Large intestine (tissue), 3 donors: ENCODE data around the gene FAM78B. TPM values are rescaled to one million over a fixed set of nuclear protein-coding genes. Genes with fewer than 3 reads are reported as not detected.

Source experiments
- DNase-seq, 2 donors: peaks; one replicate each; pipeline versions ENCODE4 v3.0.0 to v3.0.0-alpha.2; 2013
- H3K27ac ChIP-seq: one replicate; pipeline ENCODE4 v1.5.1; 2013; ENCODE audit warnings: low read length
- H3K27me3 ChIP-seq: 2 replicates; pipeline ENCODE4 v1.6.1; 2013; ENCODE audit warnings: low read length; ENCODE audit not compliant: control insufficient read depth, insufficient read depth
- H3K36me3 ChIP-seq: 2 replicates; pipeline ENCODE4 v1.6.1; 2013; ENCODE audit warnings: low read length; ENCODE audit not compliant: control insufficient read depth, insufficient read depth
- H3K4me1 ChIP-seq: one replicate; pipeline ENCODE4 v1.6.1; 2013; ENCODE audit warnings: low read length; ENCODE audit not compliant: control insufficient read depth, insufficient read depth
- H3K4me3 ChIP-seq: one replicate; pipeline ENCODE4 v1.5.1; 2013; ENCODE audit warnings: low read length
- H3K9me3 ChIP-seq: one replicate; pipeline ENCODE4 v1.6.1; 2013; ENCODE audit warnings: mild to moderate bottlenecking, low read depth, low read length, moderate library complexity; ENCODE audit not compliant: control insufficient read depth
- WGBS: methylation state at CpG from one replicate; pipeline ENCODE4 v1.1.5; 2013; ENCODE audit warnings: low lambda C conversion rate; ENCODE audit not compliant: insufficient coverage; 5-methylcytosine and 5-hydroxymethylcytosine counted together
- polyA plus RNA-seq: library from polyadenylated mRNA; unstranded; fragments of 120-200 nt; gene quantifications from one replicate; pipeline ENCODE4 v1.2.1, GENCODE V29; 2013

FAM78B gene
- polyA plus RNA-seq, 1 donor, result 3.5 TPM

- 60% methylated on average over 1 of the region's 1 CpG for WGBS
Measured at GRCh38 chr1:166127003-166127402, 39.8 kb downstream of the FAM78B start.

DNA sequence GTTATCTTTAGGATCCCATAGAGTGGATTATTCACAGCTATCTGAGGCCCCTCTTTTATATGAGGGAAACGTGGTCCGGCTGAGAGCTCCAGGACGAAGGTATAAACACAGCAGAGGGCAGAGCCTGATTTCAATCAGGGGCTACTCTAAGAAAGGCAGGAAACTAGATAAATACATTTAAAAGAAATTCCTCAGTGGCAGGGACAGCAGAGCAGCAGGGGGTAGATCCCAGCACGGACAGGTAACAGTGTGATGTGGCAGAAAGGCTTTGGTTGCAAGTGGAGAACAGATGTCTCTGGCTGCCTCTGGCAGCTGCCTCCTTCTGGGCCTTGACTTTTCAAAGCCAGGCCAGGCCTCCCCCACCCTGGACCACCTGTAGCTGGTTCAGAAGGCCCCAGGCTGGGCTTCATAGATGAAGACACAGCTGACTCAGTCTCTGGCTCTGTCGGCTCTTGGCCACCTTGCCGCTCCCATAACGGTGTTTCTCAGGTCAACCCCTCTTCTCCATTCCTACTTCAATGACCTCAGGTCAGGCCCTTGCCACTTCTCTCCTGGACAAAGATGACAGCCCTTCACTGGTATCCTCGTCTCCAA, 43.8 kb downstream of the FAM78B start:
- Histone ChIP-seq H3K36me3 (no peaks in the 10 kb centered on the region), H3K4me3 (no peak overlapping the region), H3K27me3 (no peaks in the 10 kb centered on the region), H3K27ac (no peak overlapping the region), H3K4me1 (no peaks in the 10 kb centered on the region), H3K9me3 (no peaks in the 10 kb centered on the region)
- DNase-seq, result no peak
- WGBS, result 60% methylated on average over 1 of the region's 8 CpGs

More at GRCh38 chr1:166127003-166127402, 39.8 kb downstream of the FAM78B start:
- no peak overlapping the region for H3K4me3 ChIP-seq
- no peaks in the 10 kb centered on the region for H3K36me3 ChIP-seq
- H3K27ac ChIP-seq, result no peak overlapping the region
- no peaks in the 10 kb centered on the region for H3K27me3 ChIP-seq
- H3K4me1 ChIP-seq, result no peaks in the 10 kb centered on the region
- no peaks in the 10 kb centered on the region for H3K9me3 ChIP-seq
- DNase-seq, result no peak

DNA sequence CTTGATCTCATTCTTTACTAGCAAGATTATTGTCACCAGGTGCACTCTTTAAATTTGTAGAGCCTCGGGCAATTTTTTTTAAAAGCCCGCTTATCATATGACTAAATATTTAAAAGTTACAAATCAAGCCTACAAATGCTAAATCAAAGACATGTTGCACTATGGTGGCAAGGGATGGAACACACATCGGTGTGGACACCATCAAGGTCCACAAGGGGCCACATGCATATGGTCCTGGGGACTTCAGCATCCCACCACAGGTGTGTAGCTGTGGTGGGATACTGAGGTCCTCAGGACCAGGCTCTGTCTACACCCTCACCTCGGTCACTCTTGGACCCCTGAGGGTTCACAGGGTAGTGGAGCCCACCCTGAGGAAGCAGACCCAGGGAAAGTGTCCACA, 45.8 kb downstream of the FAM78B start:
- WGBS, result no CpG with 5 or more reads among the region's 4 CpGs

DNA sequence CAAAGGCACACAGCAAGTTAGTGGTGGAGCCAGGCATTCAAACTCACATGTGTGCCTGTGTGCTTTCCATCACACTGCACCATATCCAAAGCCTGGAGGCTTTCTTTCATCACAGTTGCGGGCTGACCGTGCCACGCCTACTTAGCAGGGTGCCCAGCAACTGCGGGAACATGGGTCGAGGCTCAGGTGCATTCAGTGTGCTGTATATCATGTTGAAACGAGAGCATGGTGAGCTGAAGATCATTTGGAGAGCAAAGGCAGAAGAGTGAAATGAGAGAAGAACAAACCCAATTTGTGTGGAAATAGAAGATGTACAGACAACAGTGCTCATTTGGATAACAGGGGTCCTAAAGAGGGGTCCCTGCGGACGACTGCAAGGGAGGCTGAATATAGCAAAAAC, 46.5 kb downstream of the FAM78B start:
- WGBS, result no CpG with 5 or more reads among the region's 8 CpGs
- no peaks in the 10 kb centered on the region for H3K36me3 ChIP-seq

More for the DNA sequence above, 45.8 kb downstream of the FAM78B start:
- Histone ChIP-seq H3K27me3 (no peaks in the 10 kb centered on the region), H3K36me3 (no peaks in the 10 kb centered on the region), H3K4me3 (no peak overlapping the region), H3K9me3 (no peaks in the 10 kb centered on the region), H3K27ac (no peak overlapping the region), H3K4me1 (no peaks in the 10 kb centered on the region)
- no peak for DNase-seq

GRCh38 chr1:166119471-166119965, 47.3 kb downstream of the FAM78B start:
- no peaks in the 10 kb centered on the region for H3K4me1 ChIP-seq
- no peaks in the 10 kb centered on the region for H3K36me3 ChIP-seq
- no peak for DNase-seq
- no peak overlapping the region for H3K27ac ChIP-seq
- H3K4me3 ChIP-seq, result no peak overlapping the region
- H3K27me3 ChIP-seq, result no peaks in the 10 kb centered on the region
- no peaks in the 10 kb centered on the region for H3K9me3 ChIP-seq
- no CpG with 5 or more reads among the region's 11 CpGs for WGBS

More for the DNA sequence above, 46.5 kb downstream of the FAM78B start:
- H3K4me1 ChIP-seq, result no peaks in the 10 kb centered on the region
- no peak overlapping the region for H3K27ac ChIP-seq
- no peaks in the 10 kb centered on the region for H3K9me3 ChIP-seq
- DNase-seq, result no peak
- H3K4me3 ChIP-seq, result no peak overlapping the region
- no peaks in the 10 kb centered on the region for H3K27me3 ChIP-seq

- 90% methylated on average over 2 of the region's 5 CpGs for WGBS
- Histone ChIP-seq H3K4me3 (no peak overlapping the region), H3K4me1 (no peaks in the 10 kb centered on the region), H3K27me3 (no peaks in the 10 kb centered on the region), H3K9me3 (no peaks in the 10 kb centered on the region), H3K27ac (no peak overlapping the region), H3K36me3 (no peaks in the 10 kb centered on the region)
- no peak for DNase-seq
Measured at GRCh38 chr1:166117776-166118175, 49.0 kb downstream of the FAM78B start.

- Histone ChIP-seq H3K27ac (no peak overlapping the region), H3K36me3 (no peaks in the 10 kb centered on the region), H3K27me3 (no peaks in the 10 kb centered on the region), H3K9me3 (no peaks in the 10 kb centered on the region), H3K4me3 (no peak overlapping the region), H3K4me1 (no peaks in the 10 kb centered on the region)
- no CpG with 5 or more reads among the region's 1 CpG for WGBS
- no peak for DNase-seq
Measured at GRCh38 chr1:166116026-166116425, 50.8 kb downstream of the FAM78B start.

GRCh38 chr1:166114419-166114818, 52.4 kb downstream of the FAM78B start:
- H3K9me3 ChIP-seq, result no peaks in the 10 kb centered on the region
- no peak overlapping the region for H3K27ac ChIP-seq
- H3K36me3 ChIP-seq, result no peaks in the 10 kb centered on the region
- H3K4me1 ChIP-seq, result no peaks in the 10 kb centered on the region
- no peak for DNase-seq
- H3K27me3 ChIP-seq, result no peaks in the 10 kb centered on the region
- H3K4me3 ChIP-seq, result no peak overlapping the region
- no CpG with 5 or more reads among the region's 1 CpG for WGBS

GRCh38 chr1:166113630-166114029, 53.2 kb downstream of the FAM78B start:
- Histone ChIP-seq H3K36me3 (no peaks in the 10 kb centered on the region), H3K27me3 (no peaks in the 10 kb centered on the region), H3K4me1 (no peaks in the 10 kb centered on the region), H3K9me3 (no peaks in the 10 kb centered on the region), H3K27ac (no peak overlapping the region), H3K4me3 (no peak overlapping the region)
- DNase-seq, result no peak
- no CpG with 5 or more reads among the region's 1 CpG for WGBS

DNA sequence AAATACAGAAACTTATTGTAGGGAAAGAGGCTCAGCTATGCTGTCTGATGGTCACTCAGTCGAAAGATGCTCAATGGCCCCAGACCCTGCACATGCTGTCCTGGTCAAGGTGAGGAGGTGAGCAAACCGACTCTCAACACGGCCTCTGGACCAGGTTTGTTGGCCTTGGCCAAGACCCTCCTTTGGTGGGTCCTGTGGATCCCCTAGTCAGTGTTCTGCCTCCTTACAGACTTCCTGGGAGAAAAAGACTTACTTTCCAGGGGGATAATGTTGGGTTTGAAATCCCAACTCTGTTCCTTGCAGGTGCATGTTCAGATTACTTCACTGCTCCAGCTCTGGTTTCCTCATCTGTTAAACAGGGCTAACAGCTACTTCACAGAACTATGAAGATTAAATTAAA, 53.8 kb downstream of the FAM78B start:
- WGBS, result no CpG with 5 or more reads among the region's 3 CpGs
- DNase-seq, result no peak
- Histone ChIP-seq H3K36me3 (no peaks in the 10 kb centered on the region), H3K4me1 (no peaks in the 10 kb centered on the region), H3K27me3 (no peaks in the 10 kb centered on the region), H3K4me3 (no peak overlapping the region), H3K9me3 (no peaks in the 10 kb centered on the region), H3K27ac (no peak overlapping the region)

DNA sequence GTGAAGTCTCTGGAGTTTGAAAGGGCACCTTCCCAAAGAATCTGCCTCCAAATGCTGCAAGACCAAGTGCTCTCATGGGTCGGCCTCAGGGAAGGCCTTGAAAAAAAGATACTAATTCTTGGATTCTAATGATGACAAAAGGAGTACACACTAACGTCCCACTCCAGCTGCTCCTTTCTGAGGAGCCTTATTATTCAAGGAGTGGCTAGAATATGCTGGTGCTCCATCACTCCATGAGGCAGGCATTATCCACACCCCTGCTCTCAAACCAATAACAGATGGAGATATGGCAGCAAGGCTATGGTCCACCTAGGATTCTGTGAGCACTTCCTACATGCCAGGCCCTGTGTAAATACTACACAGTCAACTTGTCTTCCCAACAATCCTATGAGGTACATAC, 54.4 kb downstream of the FAM78B start:
- no peak for DNase-seq
- Histone ChIP-seq H3K27me3 (no peaks in the 10 kb centered on the region), H3K27ac (no peak overlapping the region), H3K4me3 (no peak overlapping the region), H3K4me1 (no peaks in the 10 kb centered on the region), H3K9me3 (no peaks in the 10 kb centered on the region), H3K36me3 (no peaks in the 10 kb centered on the region)
- no CpG with 5 or more reads among the region's 2 CpGs for WGBS
